ENCODE data around the gene POLH. TPM values are rescaled to one million over a fixed set of nuclear protein-coding genes. Genes with fewer than 3 reads are reported as not detected.

The POLH gene
- total and polyA plus RNA-seq, 9 of the 15 experiments (the other 6 are each of a cell fraction or from before 2014, with no cell fraction given) = 5.8 to 31.6 (median 20.6) TPM

DNA sequence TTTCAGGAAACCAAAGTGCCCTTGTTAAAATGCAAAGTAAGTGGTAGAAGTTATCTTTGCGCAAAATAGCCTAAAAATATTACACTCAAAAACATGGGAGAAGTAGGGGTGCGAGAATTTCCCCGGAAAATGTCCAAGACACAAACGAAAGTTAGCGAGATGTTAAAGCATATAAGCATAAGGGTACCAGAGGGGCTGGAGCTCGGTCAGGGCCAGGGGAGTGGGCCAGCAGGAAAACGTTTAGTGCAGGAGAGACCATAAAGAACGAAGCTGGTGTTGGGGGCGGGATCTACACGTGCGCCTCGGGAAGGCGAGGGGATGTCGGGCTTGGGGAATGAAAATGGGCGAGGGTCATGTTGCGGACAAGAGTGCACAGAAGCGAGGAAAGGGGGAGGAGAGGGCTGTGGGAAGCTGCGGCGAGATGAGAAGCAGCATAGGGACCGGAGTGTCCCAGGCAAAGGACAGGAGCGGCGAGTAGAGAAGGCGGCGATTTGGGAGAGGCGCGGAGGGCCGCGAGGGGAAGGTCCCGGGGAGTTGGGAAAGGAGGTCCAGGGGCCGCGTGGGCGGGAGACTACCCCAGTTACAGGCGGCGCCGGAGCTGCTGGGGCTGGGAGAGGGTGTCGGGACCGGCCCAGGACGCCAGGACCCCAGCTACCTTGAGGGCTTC lies 747 bp upstream of the POLH start (continued):
- TF ChIP-seq, protein P1, sequence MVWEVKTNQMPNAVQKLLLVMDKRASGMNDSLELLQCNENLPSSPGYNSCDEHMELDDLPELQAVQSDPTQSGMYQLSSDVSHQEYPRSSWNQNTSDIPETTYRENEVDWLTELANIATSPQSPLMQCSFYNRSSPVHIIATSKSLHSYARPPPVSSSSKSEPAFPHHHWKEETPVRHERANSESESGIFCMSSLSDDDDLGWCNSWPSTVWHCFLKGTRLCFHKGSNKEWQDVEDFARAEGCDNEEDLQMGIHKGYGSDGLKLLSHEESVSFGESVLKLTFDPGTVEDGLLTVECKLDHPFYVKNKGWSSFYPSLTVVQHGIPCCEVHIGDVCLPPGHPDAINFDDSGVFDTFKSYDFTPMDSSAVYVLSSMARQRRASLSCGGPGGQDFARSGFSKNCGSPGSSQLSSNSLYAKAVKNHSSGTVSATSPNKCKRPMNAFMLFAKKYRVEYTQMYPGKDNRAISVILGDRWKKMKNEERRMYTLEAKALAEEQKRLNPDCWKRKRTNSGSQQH (CRISPR knock-in tag; IDR thresholded peaks at IDR 0.05) = peak; percentile 93
- TF ChIP-seq BHLHE40 (IDR thresholded peaks at IDR 0.05; ENCODE audit: low read length) (peak; percentile 69; the same call in 1 of the 2 replicates), ARID2 (IDR thresholded peaks at IDR 0.05) (peak; percentile 67; the same call in 1 of the 2 replicates), POLR2AphosphoS2 (IDR thresholded peaks at IDR 0.05; ENCODE audit: low read length) (no peak), RAD21 (CRISPR knock-in tag; conservative IDR thresholded peaks at IDR 0.05 in 1 of 2, IDR thresholded peaks at IDR 0.05 in 1 of 2) (0 out of 4 replicates have a peak, but pooled peaks of 1 of the 2 experiments have one; percentile 3), KLF6 (CRISPR knock-in tag; IDR thresholded peaks at IDR 0.05; ENCODE audit: borderline replicate concordance) (no peak), ARHGAP35 (IDR thresholded peaks at IDR 0.05; ENCODE audit: partially characterized antibody) (peak; percentile 33), L3MBTL2 (IDR thresholded peaks at IDR 0.05) (peak; percentile 26; the same call in 1 of the 2 replicates), HDAC2 (IDR thresholded peaks at IDR 0.05) (peak; percentile 87)
- TF ChIP-seq, protein P2, sequence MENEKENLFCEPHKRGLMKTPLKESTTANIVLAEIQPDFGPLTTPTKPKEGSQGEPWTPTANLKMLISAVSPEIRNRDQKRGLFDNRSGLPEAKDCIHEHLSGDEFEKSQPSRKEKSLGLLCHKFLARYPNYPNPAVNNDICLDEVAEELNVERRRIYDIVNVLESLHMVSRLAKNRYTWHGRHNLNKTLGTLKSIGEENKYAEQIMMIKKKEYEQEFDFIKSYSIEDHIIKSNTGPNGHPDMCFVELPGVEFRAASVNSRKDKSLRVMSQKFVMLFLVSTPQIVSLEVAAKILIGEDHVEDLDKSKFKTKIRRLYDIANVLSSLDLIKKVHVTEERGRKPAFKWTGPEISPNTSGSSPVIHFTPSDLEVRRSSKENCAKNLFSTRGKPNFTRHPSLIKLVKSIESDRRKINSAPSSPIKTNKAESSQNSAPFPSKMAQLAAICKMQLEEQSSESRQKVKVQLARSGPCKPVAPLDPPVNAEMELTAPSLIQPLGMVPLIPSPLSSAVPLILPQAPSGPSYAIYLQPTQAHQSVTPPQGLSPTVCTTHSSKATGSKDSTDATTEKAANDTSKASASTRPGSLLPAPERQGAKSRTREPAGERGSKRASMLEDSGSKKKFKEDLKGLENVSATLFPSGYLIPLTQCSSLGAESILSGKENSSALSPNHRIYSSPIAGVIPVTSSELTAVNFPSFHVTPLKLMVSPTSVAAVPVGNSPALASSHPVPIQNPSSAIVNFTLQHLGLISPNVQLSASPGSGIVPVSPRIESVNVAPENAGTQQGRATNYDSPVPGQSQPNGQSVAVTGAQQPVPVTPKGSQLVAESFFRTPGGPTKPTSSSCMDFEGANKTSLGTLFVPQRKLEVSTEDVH (IDR thresholded peaks at IDR 0.05; ENCODE audit: low read depth, partially characterized antibody) = peak; percentile 47
- TF ChIP-seq, protein P3, sequence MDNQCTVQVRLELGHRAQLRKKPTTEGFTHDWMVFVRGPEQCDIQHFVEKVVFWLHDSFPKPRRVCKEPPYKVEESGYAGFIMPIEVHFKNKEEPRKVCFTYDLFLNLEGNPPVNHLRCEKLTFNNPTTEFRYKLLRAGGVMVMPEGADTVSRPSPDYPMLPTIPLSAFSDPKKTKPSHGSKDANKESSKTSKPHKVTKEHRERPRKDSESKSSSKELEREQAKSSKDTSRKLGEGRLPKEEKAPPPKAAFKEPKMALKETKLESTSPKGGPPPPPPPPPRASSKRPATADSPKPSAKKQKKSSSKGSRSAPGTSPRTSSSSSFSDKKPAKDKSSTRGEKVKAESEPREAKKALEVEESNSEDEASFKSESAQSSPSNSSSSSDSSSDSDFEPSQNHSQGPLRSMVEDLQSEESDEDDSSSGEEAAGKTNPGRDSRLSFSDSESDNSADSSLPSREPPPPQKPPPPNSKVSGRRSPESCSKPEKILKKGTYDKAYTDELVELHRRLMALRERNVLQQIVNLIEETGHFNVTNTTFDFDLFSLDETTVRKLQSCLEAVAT (IDR thresholded peaks at IDR 0.05) = peak; percentile 72 to 88; a peak in 3 of 4 replicates
- TF ChIP-seq, protein P4, sequence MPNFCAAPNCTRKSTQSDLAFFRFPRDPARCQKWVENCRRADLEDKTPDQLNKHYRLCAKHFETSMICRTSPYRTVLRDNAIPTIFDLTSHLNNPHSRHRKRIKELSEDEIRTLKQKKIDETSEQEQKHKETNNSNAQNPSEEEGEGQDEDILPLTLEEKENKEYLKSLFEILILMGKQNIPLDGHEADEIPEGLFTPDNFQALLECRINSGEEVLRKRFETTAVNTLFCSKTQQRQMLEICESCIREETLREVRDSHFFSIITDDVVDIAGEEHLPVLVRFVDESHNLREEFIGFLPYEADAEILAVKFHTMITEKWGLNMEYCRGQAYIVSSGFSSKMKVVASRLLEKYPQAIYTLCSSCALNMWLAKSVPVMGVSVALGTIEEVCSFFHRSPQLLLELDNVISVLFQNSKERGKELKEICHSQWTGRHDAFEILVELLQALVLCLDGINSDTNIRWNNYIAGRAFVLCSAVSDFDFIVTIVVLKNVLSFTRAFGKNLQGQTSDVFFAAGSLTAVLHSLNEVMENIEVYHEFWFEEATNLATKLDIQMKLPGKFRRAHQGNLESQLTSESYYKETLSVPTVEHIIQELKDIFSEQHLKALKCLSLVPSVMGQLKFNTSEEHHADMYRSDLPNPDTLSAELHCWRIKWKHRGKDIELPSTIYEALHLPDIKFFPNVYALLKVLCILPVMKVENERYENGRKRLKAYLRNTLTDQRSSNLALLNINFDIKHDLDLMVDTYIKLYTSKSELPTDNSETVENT (CRISPR knock-in tag; IDR thresholded peaks at IDR 0.05) = 0 out of 2 replicates have a peak, but pooled peaks have one; percentile 33
- TF ChIP-seq, protein P5, sequence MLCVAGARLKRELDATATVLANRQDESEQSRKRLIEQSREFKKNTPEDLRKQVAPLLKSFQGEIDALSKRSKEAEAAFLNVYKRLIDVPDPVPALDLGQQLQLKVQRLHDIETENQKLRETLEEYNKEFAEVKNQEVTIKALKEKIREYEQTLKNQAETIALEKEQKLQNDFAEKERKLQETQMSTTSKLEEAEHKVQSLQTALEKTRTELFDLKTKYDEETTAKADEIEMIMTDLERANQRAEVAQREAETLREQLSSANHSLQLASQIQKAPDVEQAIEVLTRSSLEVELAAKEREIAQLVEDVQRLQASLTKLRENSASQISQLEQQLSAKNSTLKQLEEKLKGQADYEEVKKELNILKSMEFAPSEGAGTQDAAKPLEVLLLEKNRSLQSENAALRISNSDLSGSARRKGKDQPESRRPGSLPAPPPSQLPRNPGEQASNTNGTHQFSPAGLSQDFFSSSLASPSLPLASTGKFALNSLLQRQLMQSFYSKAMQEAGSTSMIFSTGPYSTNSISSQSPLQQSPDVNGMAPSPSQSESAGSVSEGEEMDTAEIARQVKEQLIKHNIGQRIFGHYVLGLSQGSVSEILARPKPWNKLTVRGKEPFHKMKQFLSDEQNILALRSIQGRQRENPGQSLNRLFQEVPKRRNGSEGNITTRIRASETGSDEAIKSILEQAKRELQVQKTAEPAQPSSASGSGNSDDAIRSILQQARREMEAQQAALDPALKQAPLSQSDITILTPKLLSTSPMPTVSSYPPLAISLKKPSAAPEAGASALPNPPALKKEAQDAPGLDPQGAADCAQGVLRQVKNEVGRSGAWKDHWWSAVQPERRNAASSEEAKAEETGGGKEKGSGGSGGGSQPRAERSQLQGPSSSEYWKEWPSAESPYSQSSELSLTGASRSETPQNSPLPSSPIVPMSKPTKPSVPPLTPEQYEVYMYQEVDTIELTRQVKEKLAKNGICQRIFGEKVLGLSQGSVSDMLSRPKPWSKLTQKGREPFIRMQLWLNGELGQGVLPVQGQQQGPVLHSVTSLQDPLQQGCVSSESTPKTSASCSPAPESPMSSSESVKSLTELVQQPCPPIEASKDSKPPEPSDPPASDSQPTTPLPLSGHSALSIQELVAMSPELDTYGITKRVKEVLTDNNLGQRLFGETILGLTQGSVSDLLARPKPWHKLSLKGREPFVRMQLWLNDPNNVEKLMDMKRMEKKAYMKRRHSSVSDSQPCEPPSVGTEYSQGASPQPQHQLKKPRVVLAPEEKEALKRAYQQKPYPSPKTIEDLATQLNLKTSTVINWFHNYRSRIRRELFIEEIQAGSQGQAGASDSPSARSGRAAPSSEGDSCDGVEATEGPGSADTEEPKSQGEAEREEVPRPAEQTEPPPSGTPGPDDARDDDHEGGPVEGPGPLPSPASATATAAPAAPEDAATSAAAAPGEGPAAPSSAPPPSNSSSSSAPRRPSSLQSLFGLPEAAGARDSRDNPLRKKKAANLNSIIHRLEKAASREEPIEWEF (CRISPR knock-in tag; IDR thresholded peaks at IDR 0.05) = no peak
